IMR-90 (cell line): ENCODE measurements around the gene PTPRN2. TPM values are rescaled to one million over a fixed set of nuclear protein-coding genes. Genes with fewer than 3 reads are reported as not detected.

ENCODE experiments used
- ATAC-seq: fragments of 200-7000 bp; cut with Tn5 transposase; 2 replicates; pipeline ENCODE4 v1.9.1; 2020; ENCODE audit warnings: low read depth, mild to moderate bottlenecking, moderate library complexity
- BruUV-seq: library from RNA; stranded (reverse); fragments of 400-500 nt; replicated peaks from 2 replicates; lab custom pipeline; 2021; lab: Mats Ljungman, UMichigan
- CTCF ChIA-PET: fragments of 300-600 bp; formaldehyde crosslinking; extraction: SDS; loops from one replicate; lab custom pipeline; 2021; ENCODE audit warnings: antibody characterized with exemption; lab: Yijun Ruan, JAX
- POLR2A ChIA-PET: fragments of 300-600 bp; sonication (Branson Sonifier 250); formaldehyde crosslinking; loops from one replicate; lab custom pipeline; 2022; ENCODE audit warnings: antibody characterized with exemption; ENCODE audit not compliant: unreplicated experiment; lab: Charles Lee
- DNase-seq: peaks from one replicate; pipeline ENCODE4 v3.0.0; 2013
- H2AFZ ChIP-seq: replicated peaks from 2 replicates; pipeline ENCODE3; 2013; ENCODE audit warnings: low read length, mild to moderate bottlenecking; ENCODE audit not compliant: poor library complexity
- H2AK5ac ChIP-seq: 2 replicates; pipeline ENCODE4 v1.6.1; 2013; ENCODE audit warnings: low read depth, low read length, inconsistent platforms
- H2AK9ac ChIP-seq: replicated peaks from 2 replicates; pipeline ENCODE3; 2013; ENCODE audit warnings: mild to moderate bottlenecking, low read depth, low read length, moderate library complexity; ENCODE audit not compliant: poor library complexity
- H2BK120ac ChIP-seq: 2 replicates; pipeline ENCODE4 v1.6.1; 2013; ENCODE audit warnings: low read depth, low read length, inconsistent platforms
- H2BK15ac ChIP-seq: 3 replicates; pipeline ENCODE4 v1.6.1; 2013; ENCODE audit warnings: low read depth, low read length, inconsistent platforms
- H2BK20ac ChIP-seq: 2 replicates; pipeline ENCODE4 v1.6.1; 2013; ENCODE audit warnings: low read depth, mild to moderate bottlenecking, inconsistent platforms, low read length, moderate library complexity
- H2BK5ac ChIP-seq: 2 replicates; pipeline ENCODE4 v1.6.1; 2013; ENCODE audit warnings: mild to moderate bottlenecking, low read depth, low read length, inconsistent platforms; ENCODE audit not compliant: poor library complexity, severe bottlenecking
- H3K14ac ChIP-seq: replicated peaks from 2 replicates; pipeline ENCODE4 v1.6.1; 2013; ENCODE audit warnings: low read depth, low read length, inconsistent platforms
- H3K18ac ChIP-seq: 2 replicates; pipeline ENCODE4 v1.6.1; 2013; ENCODE audit warnings: low read depth, low read length, control low read depth
- H3K23ac ChIP-seq: 2 replicates; pipeline ENCODE4 v1.6.1; 2013; ENCODE audit warnings: low read depth, low read length, inconsistent platforms
- H3K27ac ChIP-seq: 2 replicates; pipeline ENCODE4 v1.5.1; 2013; ENCODE audit warnings: mild to moderate bottlenecking, control low read depth, low read length; ENCODE audit not compliant: insufficient read depth
- H3K27me3 ChIP-seq: 2 replicates; pipeline ENCODE4 v1.6.1; 2013; ENCODE audit warnings: low read length; ENCODE audit not compliant: control insufficient read depth, insufficient read depth
- H3K36me3 ChIP-seq: 2 replicates; pipeline ENCODE4 v1.6.1; 2013; ENCODE audit warnings: low read length, mixed read lengths; ENCODE audit not compliant: control insufficient read depth, insufficient read depth
- H3K4ac ChIP-seq: 2 replicates; pipeline ENCODE4 v1.6.1; 2013; ENCODE audit warnings: low read depth, low read length, inconsistent platforms
- H3K4me1 ChIP-seq: 2 replicates; pipeline ENCODE4 v1.6.1; 2013; ENCODE audit warnings: low read length, mixed read lengths; ENCODE audit not compliant: control insufficient read depth, insufficient read depth
- H3K4me2 ChIP-seq: 2 replicates; pipeline ENCODE4 v1.6.1; 2013; ENCODE audit warnings: low read depth, mild to moderate bottlenecking, control low read depth, low read length, moderate library complexity
- H3K4me3 ChIP-seq: 2 replicates; pipeline ENCODE4 v1.5.1; 2013; ENCODE audit warnings: low read depth, mild to moderate bottlenecking, control low read depth, low read length, moderate library complexity; ENCODE audit not compliant: insufficient read depth
- H3K56ac ChIP-seq: 2 replicates; pipeline ENCODE4 v1.6.1; 2013; ENCODE audit warnings: low read length, inconsistent platforms; ENCODE audit not compliant: insufficient read depth; ENCODE audit errors: extremely low read depth
- H3K79me1 ChIP-seq, 2 experiments: 2 replicates each; pipeline ENCODE4 v1.6.1; 2013; ENCODE audit warnings: low read length in 2 of 2, inconsistent platforms in 1 of 2, low read depth in 1 of 2
- H3K9ac ChIP-seq: 2 replicates; pipeline ENCODE4 v1.6.1; 2013; ENCODE audit warnings: low read depth, low read length, control low read depth
- H3K9me1 ChIP-seq: 2 replicates; pipeline ENCODE4 v1.6.1; 2013; ENCODE audit warnings: low read length, inconsistent platforms; ENCODE audit not compliant: insufficient read depth
- H3K9me3 ChIP-seq: 2 replicates; pipeline ENCODE4 v1.6.1; 2013; ENCODE audit warnings: low read length; ENCODE audit not compliant: control insufficient read depth, insufficient read depth
- H4K20me1 ChIP-seq: 2 replicates; pipeline ENCODE4 v1.6.1; 2013; ENCODE audit warnings: low read length, inconsistent platforms; ENCODE audit not compliant: insufficient read depth
- H4K5ac ChIP-seq: 2 replicates; pipeline ENCODE4 v1.6.1; 2013; ENCODE audit warnings: mild to moderate bottlenecking, low read depth, low read length, control low read depth
- H4K8ac ChIP-seq, 2 experiments: 2 replicates each; pipeline ENCODE4 v1.6.1; 2013; ENCODE audit warnings: low read depth in 2 of 2, low read length in 2 of 2, control low read depth in 1 of 2, inconsistent platforms in 1 of 2
- H4K91ac ChIP-seq: 2 replicates; pipeline ENCODE4 v1.6.1; 2013; ENCODE audit warnings: low read depth, low read length, inconsistent platforms; ENCODE audit not compliant: insufficient read depth
- BHLHE40 ChIP-seq: fragments of 150-350 bp; IDR thresholded peaks from 2 replicates; pipeline ENCODE4 v1.6.1; 2016; ENCODE audit warnings: mild to moderate bottlenecking, low read depth, low read length
- CEBPB ChIP-seq: IDR thresholded peaks from 2 replicates; pipeline ENCODE4 v1.6.1; 2012; ENCODE audit warnings: low read depth, low read length, improper control_type of control experiment
- CHD1 ChIP-seq: IDR thresholded peaks from 2 replicates; pipeline ENCODE4 v1.6.1; 2012; ENCODE audit warnings: low read depth, low read length, improper control_type of control experiment
- MAZ ChIP-seq: IDR thresholded peaks from 2 replicates; pipeline ENCODE4 v1.6.1; 2012; ENCODE audit warnings: low read depth, mild to moderate bottlenecking, low read length, improper control_type of control experiment, moderate library complexity, borderline replicate concordance
- MXI1 ChIP-seq: IDR thresholded peaks from 2 replicates; pipeline ENCODE4 v1.6.1; 2012; ENCODE audit warnings: low read depth, mild to moderate bottlenecking, low read length, moderate library complexity, borderline replicate concordance
- POLR2A ChIP-seq: IDR thresholded peaks from 2 replicates; pipeline ENCODE4 v1.6.1; 2012; ENCODE audit warnings: mild to moderate bottlenecking, low read depth, low read length
- RAD21 ChIP-seq: IDR thresholded peaks from 2 replicates; pipeline ENCODE4 v1.6.1; 2012; ENCODE audit warnings: low read length, improper control_type of control experiment
- RCOR1 ChIP-seq: IDR thresholded peaks from 2 replicates; pipeline ENCODE4 v1.6.1; 2012; ENCODE audit warnings: mild to moderate bottlenecking, low read length, improper control_type of control experiment; ENCODE audit not compliant: insufficient replicate concordance
- RFX5 ChIP-seq: IDR thresholded peaks from 2 replicates; pipeline ENCODE4 v1.8.0; 2012; ENCODE audit warnings: low read depth, mild to moderate bottlenecking, low read length, moderate library complexity
- SMC3 ChIP-seq: fragments of 150-350 bp; IDR thresholded peaks from 2 replicates; pipeline ENCODE4 v1.6.1; 2016; ENCODE audit warnings: low read depth, mild to moderate bottlenecking, antibody characterized with exemption, low read length, moderate library complexity
- WGBS, 2 experiments: methylation state at CpG; one replicate each; pipeline versions ENCODE4 v1.1.5 to v1.1.7; 2013; ENCODE audit warnings: missing lambda C conversion rate in 2 of 2; ENCODE audit not compliant: insufficient read length in 1 of 2; ENCODE audit errors: extremely low coverage in 2 of 2; 5-methylcytosine and 5-hydroxymethylcytosine counted together
- dilution Hi-C: fragments of 300-500 bp; cut with HindIII; formaldehyde crosslinking; loops from one replicate; pipeline ENCODE4 v1.14.3; 2018; ENCODE audit warnings: low sequenced_read_pairs; ENCODE audit not compliant: unreplicated experiment
- in situ Hi-C: fragments of 300-500 bp; cut with MboI; formaldehyde crosslinking; loops from 3 replicates; pipeline ENCODE4 v1.14.3; 2019; ENCODE audit warnings: low sequenced_read_pairs, inconsistent platforms, mixed read lengths
- intact Hi-C: fragments of 100-400 bp; cut with micrococcal nuclease; formaldehyde crosslinking; loops from 2 replicates; pipeline ENCODE4 v1.10.0; 2022
- polyA plus RNA-seq, 3 experiments: library from polyadenylated mRNA; depleted of rRNA; stranded (reverse); fragments of >200 nt; gene quantifications; 2 replicates each; pipeline ENCODE4 v1.2.3, GENCODE V29; 2012; ENCODE audit warnings: low replicate concordance in 1 of 3
- total RNA-seq: library from RNA; depleted of rRNA; stranded (reverse); fragments of >200 nt; gene quantifications from 2 replicates; pipeline ENCODE4 v1.2.3, GENCODE V29; 2012
- TF ChIP-seq, protein P1 (sequence below): fragments of 150-350 bp; IDR thresholded peaks from 2 replicates; pipeline ENCODE4 v1.6.1; 2016; ENCODE audit warnings: low read depth, mild to moderate bottlenecking, low read length, moderate library complexity, borderline replicate concordance
- TF ChIP-seq, protein P2 (sequence below): conservative IDR thresholded peaks from 2 replicates; pipeline ENCODE4 v1.5.1; 2012; ENCODE audit warnings: mild to moderate bottlenecking, low read depth, low read length, improper control_type of control experiment
- TF ChIP-seq, protein P3 (sequence below): fragments of 150-350 bp; IDR thresholded peaks from 2 replicates; pipeline ENCODE4 v1.6.1; 2017; ENCODE audit warnings: mild to moderate bottlenecking, antibody characterized with exemption, low read length, low read depth

PTPRN2 gene
- total and polyA plus RNA-seq, 2 of the 4 experiments (the other 2 are of a cell fraction) = 0.03 TPM; not detected in 1

DNA sequence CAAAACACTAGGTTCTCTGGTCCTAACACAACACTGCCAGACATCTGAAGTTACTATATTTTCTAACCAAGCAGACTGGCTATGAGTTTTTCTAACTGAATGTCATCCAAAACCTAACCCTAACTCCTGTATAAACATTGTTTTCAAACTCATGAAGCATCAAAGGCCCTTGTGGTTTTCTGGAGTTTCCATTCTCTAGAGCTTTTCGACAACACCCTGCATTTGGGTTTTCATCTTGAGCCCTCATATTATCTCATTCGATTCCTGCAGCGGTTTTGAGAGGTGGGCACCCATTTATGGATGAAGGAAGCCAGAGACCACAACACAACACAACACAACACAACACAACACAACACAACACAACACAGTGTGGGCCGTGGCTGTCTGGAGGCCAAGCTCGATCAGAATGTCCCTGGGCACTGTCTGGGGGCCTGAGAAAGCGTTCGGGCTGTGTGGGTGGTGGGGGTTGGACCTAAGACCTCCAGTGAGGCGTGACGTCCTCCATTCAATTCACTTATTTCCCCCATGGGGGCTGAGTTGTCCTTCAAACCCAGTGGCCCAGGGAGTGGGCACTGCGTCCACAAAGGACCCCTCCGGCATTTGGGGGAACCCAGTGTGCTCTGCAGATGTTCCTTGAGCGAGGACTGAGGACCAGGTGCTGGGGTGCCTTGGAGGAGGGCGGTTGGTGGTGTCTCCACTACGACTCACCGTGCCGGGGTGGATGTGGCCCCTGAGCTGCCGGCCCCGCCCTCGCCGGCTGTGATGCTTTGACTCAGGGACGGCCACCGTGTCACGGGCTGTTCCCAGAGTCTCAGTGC is 760.4 kb downstream of the PTPRN2 start (continued):
- TF ChIP-seq CEBPB = no peak

DNA sequence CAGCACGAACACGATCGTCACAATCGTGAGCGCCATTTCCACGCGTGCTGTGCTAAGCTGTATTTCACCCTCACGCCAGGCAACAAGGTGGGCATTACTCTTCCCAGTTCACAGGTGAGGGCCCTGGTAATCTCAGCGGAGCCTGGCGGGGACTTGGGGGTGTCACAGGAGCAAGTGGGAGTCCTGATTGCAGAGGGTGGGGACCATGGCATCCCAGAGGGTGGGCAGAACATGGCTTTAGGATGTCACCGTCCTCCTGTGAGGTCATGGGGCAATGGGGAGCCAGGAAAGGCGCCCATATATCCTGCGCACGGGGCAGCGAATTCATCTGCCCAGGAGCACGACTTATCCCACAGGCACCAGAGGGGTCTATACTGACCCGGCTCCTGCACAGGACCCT is 761.1 kb downstream of the PTPRN2 start:
- H2BK120ac ChIP-seq = no peak overlapping the region
- no peak for TF ChIP-seq MAZ
- TF ChIP-seq CEBPB = no peak
- TF ChIP-seq, protein P1, sequence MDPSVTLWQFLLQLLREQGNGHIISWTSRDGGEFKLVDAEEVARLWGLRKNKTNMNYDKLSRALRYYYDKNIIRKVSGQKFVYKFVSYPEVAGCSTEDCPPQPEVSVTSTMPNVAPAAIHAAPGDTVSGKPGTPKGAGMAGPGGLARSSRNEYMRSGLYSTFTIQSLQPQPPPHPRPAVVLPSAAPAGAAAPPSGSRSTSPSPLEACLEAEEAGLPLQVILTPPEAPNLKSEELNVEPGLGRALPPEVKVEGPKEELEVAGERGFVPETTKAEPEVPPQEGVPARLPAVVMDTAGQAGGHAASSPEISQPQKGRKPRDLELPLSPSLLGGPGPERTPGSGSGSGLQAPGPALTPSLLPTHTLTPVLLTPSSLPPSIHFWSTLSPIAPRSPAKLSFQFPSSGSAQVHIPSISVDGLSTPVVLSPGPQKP = no peak
- TF ChIP-seq, protein P2, sequence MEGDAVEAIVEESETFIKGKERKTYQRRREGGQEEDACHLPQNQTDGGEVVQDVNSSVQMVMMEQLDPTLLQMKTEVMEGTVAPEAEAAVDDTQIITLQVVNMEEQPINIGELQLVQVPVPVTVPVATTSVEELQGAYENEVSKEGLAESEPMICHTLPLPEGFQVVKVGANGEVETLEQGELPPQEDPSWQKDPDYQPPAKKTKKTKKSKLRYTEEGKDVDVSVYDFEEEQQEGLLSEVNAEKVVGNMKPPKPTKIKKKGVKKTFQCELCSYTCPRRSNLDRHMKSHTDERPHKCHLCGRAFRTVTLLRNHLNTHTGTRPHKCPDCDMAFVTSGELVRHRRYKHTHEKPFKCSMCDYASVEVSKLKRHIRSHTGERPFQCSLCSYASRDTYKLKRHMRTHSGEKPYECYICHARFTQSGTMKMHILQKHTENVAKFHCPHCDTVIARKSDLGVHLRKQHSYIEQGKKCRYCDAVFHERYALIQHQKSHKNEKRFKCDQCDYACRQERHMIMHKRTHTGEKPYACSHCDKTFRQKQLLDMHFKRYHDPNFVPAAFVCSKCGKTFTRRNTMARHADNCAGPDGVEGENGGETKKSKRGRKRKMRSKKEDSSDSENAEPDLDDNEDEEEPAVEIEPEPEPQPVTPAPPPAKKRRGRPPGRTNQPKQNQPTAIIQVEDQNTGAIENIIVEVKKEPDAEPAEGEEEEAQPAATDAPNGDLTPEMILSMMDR = no peak
- TF ChIP-seq MXI1 = no peak
- no peak for TF ChIP-seq BHLHE40
- no peak for TF ChIP-seq POLR2A
- TF ChIP-seq RCOR1 = no peak
- no peak for TF ChIP-seq SMC3
- no peak for TF ChIP-seq RAD21
- TF ChIP-seq RFX5 = no peak
- TF ChIP-seq, protein P3, sequence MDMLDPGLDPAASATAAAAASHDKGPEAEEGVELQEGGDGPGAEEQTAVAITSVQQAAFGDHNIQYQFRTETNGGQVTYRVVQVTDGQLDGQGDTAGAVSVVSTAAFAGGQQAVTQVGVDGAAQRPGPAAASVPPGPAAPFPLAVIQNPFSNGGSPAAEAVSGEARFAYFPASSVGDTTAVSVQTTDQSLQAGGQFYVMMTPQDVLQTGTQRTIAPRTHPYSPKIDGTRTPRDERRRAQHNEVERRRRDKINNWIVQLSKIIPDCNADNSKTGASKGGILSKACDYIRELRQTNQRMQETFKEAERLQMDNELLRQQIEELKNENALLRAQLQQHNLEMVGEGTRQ = no peak
- no peak for TF ChIP-seq CHD1

More for the DNA sequence above, 761.1 kb downstream of the PTPRN2 start:
- no peak overlapping the region for H4K91ac ChIP-seq
- H2BK20ac ChIP-seq = no peak overlapping the region
- dilution Hi-C loops = no loop called here
- no peak overlapping the region for H2AK9ac ChIP-seq
- H3K27ac ChIP-seq = no peak overlapping the region
- H3K9me3 ChIP-seq = peaks cover 66% of the 10 kb centered on the region
- H4K8ac ChIP-seq = no peak overlapping the region
- H3K4me1 ChIP-seq = no peaks in the 10 kb centered on the region
- WGBS, 2 experiments = 96% methylated on average over 5 of the region's 17 CpGs; no CpG with 5 or more reads in 1 of the 2 experiments
- H3K23ac ChIP-seq = no peak overlapping the region
- H2AK5ac ChIP-seq = no peak overlapping the region
- no peaks in the 10 kb centered on the region for H3K9me1 ChIP-seq
- H3K4me3 ChIP-seq = no peak overlapping the region
- H3K14ac ChIP-seq = no peak overlapping the region
- ATAC-seq = no peak
- H3K9ac ChIP-seq = no peak overlapping the region
- H2AFZ ChIP-seq = no peak overlapping the region
- in situ Hi-C loops = no loop called here
- no peaks in the 10 kb centered on the region for H3K27me3 ChIP-seq
- no peak for DNase-seq
- H3K79me1 ChIP-seq = no peaks in the 10 kb centered on the region
- no peak overlapping the region for H3K18ac ChIP-seq
- H2BK15ac ChIP-seq = no peak overlapping the region
- no peaks in the 10 kb centered on the region for H3K36me3 ChIP-seq
- H2BK5ac ChIP-seq = no peak overlapping the region
- H4K20me1 ChIP-seq = no peaks in the 10 kb centered on the region
- no peak overlapping the region for H3K56ac ChIP-seq
- H4K5ac ChIP-seq = no peak overlapping the region
- H3K4me2 ChIP-seq = no peak overlapping the region
- intact Hi-C loops = no loop called here
- CTCF ChIA-PET = no interaction called here
- no peak overlapping the region for H3K4ac ChIP-seq
- POLR2A ChIA-PET = no interaction called here
- no TSS peak for BruUV-seq
